Astrocyte of the cerebellum (primary cell): Measurements from ENCODE around the gene S100PBP.
"Not testable (repeated sequence)": the region's sequence is repeated elsewhere in the genome, so short reads cannot be mapped to it uniquely, and the experiment has no call there.

Source experiments
- DNase-seq: peaks from one replicate; pipeline ENCODE4 v3.0.0-alpha.2; 2011; ENCODE audit warnings: low read depth
- H3K4me3 ChIP-seq: 2 replicates; pipeline ENCODE4 v1.5.1; 2011; ENCODE audit warnings: mild to moderate bottlenecking, low read depth, low read length, moderate library complexity
- CTCF ChIP-seq: IDR thresholded peaks from 2 replicates; pipeline ENCODE4 v1.5.1; 2012; ENCODE audit warnings: low read length, low read depth, moderate library complexity, mild to moderate bottlenecking; ENCODE audit errors: missing control alignments
- in situ Hi-C: cut with HindIII; loops from 2 replicates; pipeline ENCODE4 v1.10.0; 2017; ENCODE audit warnings: low sequenced_read_pairs

S100PBP gene

DNA sequence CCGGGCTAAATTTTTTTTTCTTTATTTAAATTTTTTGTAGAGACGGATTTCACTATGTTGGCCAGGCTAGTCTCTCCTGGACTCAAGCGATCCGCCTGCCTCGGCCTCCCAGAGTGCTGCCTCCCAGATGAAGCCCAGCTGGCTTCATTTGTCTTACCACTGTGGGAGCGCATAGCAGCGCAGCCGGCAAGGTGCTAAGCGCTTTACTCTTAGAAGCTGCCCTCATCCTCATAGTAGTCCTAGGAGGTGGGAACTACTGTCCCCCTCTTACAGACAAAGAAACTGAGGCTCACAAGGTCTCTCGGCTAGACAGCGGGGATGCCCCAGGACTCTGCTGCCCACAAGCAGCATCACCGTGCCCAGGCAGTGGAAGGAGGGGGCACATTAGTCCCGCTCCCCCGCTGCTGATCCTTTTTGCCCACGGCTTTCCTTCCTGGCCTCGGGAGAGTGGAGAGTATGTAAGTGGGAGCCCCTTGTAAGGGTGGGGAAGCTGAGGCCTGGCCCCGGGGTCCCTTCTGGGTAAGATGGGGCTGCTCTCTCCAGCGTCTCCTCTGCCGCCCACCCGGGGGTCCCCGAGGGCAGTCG is 83.0 kb downstream of the S100PBP start:
- in situ Hi-C loops: no loop called here
- no peak for TF ChIP-seq CTCF
- no peak for DNase-seq
- H3K4me3 ChIP-seq: peak overlapping the region; percentile 50

DNA sequence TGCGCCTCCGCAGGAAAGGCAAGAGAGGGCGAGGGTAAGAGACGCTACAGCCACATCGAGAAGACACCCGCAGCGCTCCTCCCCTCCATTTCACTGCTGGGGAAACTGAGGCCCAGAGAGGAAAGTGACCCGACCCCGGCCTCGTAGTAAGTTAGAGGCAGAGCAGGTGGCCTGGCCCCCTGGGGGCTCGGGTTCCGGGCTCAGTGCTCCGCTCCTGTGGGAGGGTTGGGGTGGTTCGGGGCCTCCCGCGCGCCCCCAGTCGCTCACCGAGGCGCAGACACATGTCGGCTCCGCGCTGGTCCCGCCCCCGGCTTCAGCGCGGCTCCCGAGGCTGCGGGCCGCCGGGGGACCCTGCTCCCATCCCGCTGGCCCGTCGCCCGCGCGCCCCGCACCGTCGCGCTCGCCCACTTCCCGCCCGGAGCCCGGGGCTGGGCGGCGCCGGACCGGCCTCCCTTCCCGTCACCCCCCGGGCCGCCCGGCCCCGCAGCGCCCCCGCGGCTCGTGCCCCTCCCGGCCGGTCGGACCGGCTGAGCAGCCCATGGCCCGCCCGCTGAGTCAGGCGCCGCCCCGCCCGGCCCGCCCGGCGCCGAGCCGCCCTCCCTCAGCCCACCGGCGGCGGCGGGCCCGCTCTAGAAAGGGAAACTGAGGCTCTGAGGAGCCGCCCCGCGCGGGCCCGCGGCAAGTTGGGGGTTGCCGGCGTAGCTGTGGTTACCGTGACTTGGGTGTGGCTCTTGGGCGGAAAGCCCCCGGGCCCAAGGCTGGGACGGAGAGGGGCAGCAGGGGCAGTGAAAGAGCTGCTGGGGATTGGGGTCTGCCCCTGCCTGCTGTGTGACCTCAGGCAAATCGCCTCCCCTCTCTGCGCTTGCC is 83.7 kb downstream of the S100PBP start, which contains the start of gene TMEM54:
Gene TMEM54 (minus strand): TSS at position 434 of the 867 bp plus-strand sequence. CDS start 151 bp downstream, at position 283.
- in situ Hi-C loops: no loop called here
- H3K4me3 ChIP-seq: peak within 1 kb of the TSS; percentile 50
- no peak for DNase-seq
- TF ChIP-seq CTCF: no peak

- in situ Hi-C loops: no loop called here
- DNase-seq: no peak
- TF ChIP-seq CTCF: no peak
- peak overlapping the region; percentile 50 for H3K4me3 ChIP-seq
Observed at GRCh38 chr1:32901823-32902534, 84.5 kb downstream of the S100PBP start.

DNA sequence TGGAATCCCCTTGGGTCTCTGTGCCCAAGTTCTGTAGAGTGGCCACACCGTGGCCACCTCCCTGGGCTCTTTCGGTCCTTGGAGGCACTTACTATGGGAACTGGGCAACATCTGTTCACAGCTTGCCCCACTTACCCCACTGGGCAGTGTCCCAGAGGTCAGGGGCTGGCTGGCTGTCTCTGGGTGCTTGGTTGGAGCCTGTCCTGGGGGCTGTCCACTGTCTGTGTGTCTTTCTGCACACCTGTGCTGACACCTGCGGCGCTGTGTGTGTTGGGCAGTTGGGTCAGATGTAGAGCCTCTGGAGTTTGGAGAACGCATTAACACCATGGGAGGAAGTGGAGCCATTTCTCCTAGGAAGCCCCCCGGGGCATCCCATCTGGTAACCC is 85.1 kb downstream of the S100PBP start:
- no peak for TF ChIP-seq CTCF
- H3K4me3 ChIP-seq: no peak overlapping the region
- no peak for DNase-seq
- in situ Hi-C loops: no loop called here

GRCh38 chr1:32903991-32904785 is 86.7 kb downstream of the S100PBP start:
- TF ChIP-seq CTCF: no peak
- in situ Hi-C loops: no loop called here
- DNase-seq: no peak
- H3K4me3 ChIP-seq: no peak overlapping the region

- no peak for TF ChIP-seq CTCF
- no peak for DNase-seq
- H3K4me3 ChIP-seq: no peak overlapping the region
- in situ Hi-C loops: no loop called here
Observed at GRCh38 chr1:32904797-32905196, 87.3 kb downstream of the S100PBP start.

DNA sequence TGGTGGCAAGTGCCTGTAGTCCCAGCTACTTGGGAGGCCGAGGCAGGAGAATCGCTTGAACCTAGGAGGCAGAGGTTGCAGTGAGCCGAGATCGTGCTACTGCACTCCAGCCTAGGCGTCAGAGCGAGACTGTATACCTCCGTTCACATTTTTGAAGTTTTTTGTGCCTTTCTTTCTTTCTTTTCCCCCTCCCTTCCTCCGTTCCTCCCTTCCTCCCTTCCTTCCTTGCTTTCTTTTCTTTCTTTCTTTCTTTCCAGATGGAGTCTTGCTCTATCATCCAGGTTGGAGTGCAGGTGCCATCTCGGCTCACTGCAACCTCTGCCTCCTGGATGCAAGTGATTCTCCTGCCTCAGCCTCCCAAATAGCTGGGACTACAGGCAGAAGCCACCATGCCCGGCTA is 88.1 kb downstream of the S100PBP start:
- in situ Hi-C loops: not testable (repeated sequence)

More for the DNA sequence above, 88.1 kb downstream of the S100PBP start:
- not testable (repeated sequence) for H3K4me3 ChIP-seq, DNase-seq
